Choroid plexus epithelial cell (primary cell): ENCODE data around the gene MTHFR.

Source experiments
- DNase-seq: peaks from one replicate; pipeline ENCODE4 v3.0.0-alpha.2; 2010; ENCODE audit warnings: low read depth
- H3K4me3 ChIP-seq: 2 replicates; pipeline ENCODE4 v1.5.1; 2011; ENCODE audit warnings: low read depth, mild to moderate bottlenecking, control low read depth, low read length, moderate library complexity
- CTCF ChIP-seq: conservative IDR thresholded peaks from 2 replicates; pipeline ENCODE4 v1.5.1; 2011; ENCODE audit warnings: low read depth, mild to moderate bottlenecking, control low read depth, inconsistent platforms, low read length, moderate library complexity

MTHFR gene

GRCh38 chr1:11746795-11747487, 58.8 kb downstream of the MTHFR start:
- DNase-seq = no peak
- no peak overlapping the region for H3K4me3 ChIP-seq
- TF ChIP-seq CTCF = no peak

- TF ChIP-seq CTCF = no peak
- no peak for DNase-seq
- no peak overlapping the region for H3K4me3 ChIP-seq
Measured at GRCh38 chr1:11746092-11746491, 59.7 kb downstream of the MTHFR start.

GRCh38 chr1:11744287-11744686, 61.5 kb downstream of the MTHFR start:
- TF ChIP-seq CTCF = no peak
- no peak for DNase-seq
- H3K4me3 ChIP-seq = no peak overlapping the region

GRCh38 chr1:11741919-11742558, 63.7 kb downstream of the MTHFR start:
- DNase-seq = no peak
- TF ChIP-seq CTCF = no peak

GRCh38 chr1:11741482-11741881, 64.3 kb downstream of the MTHFR start:
- H3K4me3 ChIP-seq = no peak overlapping the region
- no peak for DNase-seq
- no peak for TF ChIP-seq CTCF

More at GRCh38 chr1:11741919-11742558, 63.7 kb downstream of the MTHFR start:
- H3K4me3 ChIP-seq = no peak overlapping the region

- no peak overlapping the region for H3K4me3 ChIP-seq
- DNase-seq = no peak
- no peak for TF ChIP-seq CTCF
Measured at GRCh38 chr1:11740258-11741192, 65.2 kb downstream of the MTHFR start.
